WTC11 (cell line): ENCODE data around the gene DUSP22. TPM values are rescaled to one million over a fixed set of nuclear protein-coding genes. Genes with fewer than 3 reads are reported as not detected.

Experiments used
- ATAC-seq: fragments of 200-7000 bp; cut with Tn5 transposase; 2 replicates; pipeline ENCODE4 v1.10.0; 2021; ENCODE audit warnings: mild to moderate bottlenecking, moderate library complexity
- CTCF ChIA-PET: fragments of 300-600 bp; sonication (Branson Sonifier 250); formaldehyde crosslinking; loops from one replicate; lab custom pipeline; 2021; ENCODE audit warnings: antibody characterized with exemption; lab: Charles Lee
- POLR2A ChIA-PET: fragments of 350-600 bp; sonication (Branson Sonifier 250); formaldehyde crosslinking; loops from one replicate; lab custom pipeline; 2021; ENCODE audit warnings: antibody characterized with exemption; lab: Charles Lee
- DNase-seq: peaks from one replicate; pipeline ENCODE4 v3.0.0; 2021; ENCODE audit warnings: low spot score
- H3K27ac Mint-ChIP-seq: 2 replicates; pipeline ENCODE4 v1.8.0; 2021; ENCODE audit warnings: mixed read lengths
- H3K27me3 Mint-ChIP-seq: 2 replicates; pipeline ENCODE4 v1.8.0; 2021; ENCODE audit warnings: low read depth, mild to moderate bottlenecking, moderate library complexity, mixed read lengths
- H3K36me3 Mint-ChIP-seq: 2 replicates; pipeline ENCODE4 v1.8.0; 2021; ENCODE audit warnings: mixed read lengths
- H3K4me1 Mint-ChIP-seq: 2 replicates; pipeline ENCODE4 v1.8.0; 2022; ENCODE audit warnings: mixed read lengths
- H3K4me3 Mint-ChIP-seq: 2 replicates; pipeline ENCODE4 v1.8.0; 2021; ENCODE audit warnings: mild to moderate bottlenecking, moderate library complexity, mixed read lengths
- H3K9me3 Mint-ChIP-seq: 2 replicates; pipeline ENCODE4 v1.8.0; 2021; ENCODE audit warnings: mixed read lengths
- ATF1 ChIP-seq: sonication (generic); formaldehyde crosslinking; IDR thresholded peaks from 2 replicates; pipeline ENCODE4 v1.8.1; 2023; ENCODE audit warnings: mild to moderate bottlenecking, moderate library complexity, missing genetic modification reagents
- CBFB ChIP-seq: sonication (generic); formaldehyde crosslinking; IDR thresholded peaks from 2 replicates; pipeline ENCODE4 v1.8.1; 2022; ENCODE audit warnings: mild to moderate bottlenecking, low read depth, missing genetic modification reagents
- CDX4 ChIP-seq: fragments of 250-450 bp; sonication (Bioruptor Pico); IDR thresholded peaks from 2 replicates; pipeline ENCODE4 v1.9.0; 2021; ENCODE audit warnings: moderate library complexity, mild to moderate bottlenecking, inconsistent platforms, borderline replicate concordance
- CREM ChIP-seq: sonication (generic); formaldehyde crosslinking; IDR thresholded peaks from 2 replicates; pipeline ENCODE4 v1.8.1; 2022; ENCODE audit warnings: mild to moderate bottlenecking, missing genetic modification reagents, moderate library complexity
- ERG ChIP-seq: fragments of 250-450 bp; sonication (Bioruptor Pico); IDR thresholded peaks from 2 replicates; pipeline ENCODE4 v1.8.0; 2021; ENCODE audit warnings: mild to moderate bottlenecking
- HMGA2 ChIP-seq: fragments of 250-450 bp; sonication (Bioruptor Pico); IDR thresholded peaks from 2 replicates; pipeline ENCODE4 v1.4.0; 2021; ENCODE audit warnings: mild to moderate bottlenecking, moderate library complexity
- IRF1 ChIP-seq: sonication (generic); formaldehyde crosslinking; IDR thresholded peaks from 2 replicates; pipeline ENCODE4 v1.8.0; 2023; ENCODE audit warnings: missing genetic modification reagents
- NFATC4 ChIP-seq: fragments of 250-450 bp; sonication (Bioruptor Pico); IDR thresholded peaks from 2 replicates; pipeline ENCODE4 v1.9.0; 2021; ENCODE audit warnings: mild to moderate bottlenecking
- NFE2L1 ChIP-seq: sonication (generic); formaldehyde crosslinking; IDR thresholded peaks from 2 replicates; pipeline ENCODE4 v1.8.1; 2023; ENCODE audit warnings: missing genetic modification reagents
- NFYB ChIP-seq: sonication (generic); formaldehyde crosslinking; conservative IDR thresholded peaks from 2 replicates; pipeline ENCODE4 v1.8.0; 2022; ENCODE audit warnings: low read depth, missing genetic modification reagents
- RORB ChIP-seq: fragments of 250-450 bp; sonication (Bioruptor Pico); IDR thresholded peaks from 2 replicates; pipeline ENCODE4 v1.9.0; 2021; ENCODE audit warnings: mild to moderate bottlenecking
- SOX15 ChIP-seq: fragments of 250-450 bp; sonication (Bioruptor Pico); IDR thresholded peaks from 2 replicates; pipeline ENCODE4 v1.9.0; 2021; ENCODE audit warnings: mild to moderate bottlenecking
- SP1 ChIP-seq: sonication (generic); formaldehyde crosslinking; conservative IDR thresholded peaks from 2 replicates; pipeline ENCODE4 v1.8.1; 2022; ENCODE audit warnings: missing genetic modification reagents
- TCF7 ChIP-seq: sonication (generic); formaldehyde crosslinking; IDR thresholded peaks from 2 replicates; pipeline ENCODE4 v1.8.0; 2022; ENCODE audit warnings: mild to moderate bottlenecking, low read depth, missing genetic modification reagents, moderate library complexity
- USF1 ChIP-seq: sonication (generic); formaldehyde crosslinking; IDR thresholded peaks from 2 replicates; pipeline ENCODE4 v1.8.0; 2022; ENCODE audit warnings: mild to moderate bottlenecking, missing genetic modification reagents
- USF2 ChIP-seq: sonication (generic); formaldehyde crosslinking; IDR thresholded peaks from 2 replicates; pipeline ENCODE4 v1.8.1; 2023; ENCODE audit warnings: mild to moderate bottlenecking, missing genetic modification reagents, moderate library complexity
- ZBTB21 ChIP-seq: sonication (generic); formaldehyde crosslinking; IDR thresholded peaks from 2 replicates; pipeline ENCODE4 v1.8.1; 2023; ENCODE audit warnings: mild to moderate bottlenecking, missing genetic modification reagents, borderline replicate concordance
- ZNF138 ChIP-seq: sonication (generic); formaldehyde crosslinking; conservative IDR thresholded peaks from 2 replicates; pipeline ENCODE4 v1.8.1; 2022; ENCODE audit warnings: mild to moderate bottlenecking, moderate library complexity, missing genetic modification reagents
- ZNF263 ChIP-seq: sonication (generic); formaldehyde crosslinking; IDR thresholded peaks from 2 replicates; pipeline ENCODE4 v1.8.1; 2022; ENCODE audit warnings: low read depth, mild to moderate bottlenecking, moderate library complexity, missing genetic modification reagents
- ZNF671 ChIP-seq: fragments of 250-450 bp; sonication (Bioruptor Pico); IDR thresholded peaks from 2 replicates; pipeline ENCODE4 v1.8.0; 2021; ENCODE audit warnings: mild to moderate bottlenecking
- total RNA-seq: library from RNA; stranded (reverse); gene quantifications from 3 replicates; pipeline ENCODE4 v1.2.3, GENCODE V29; 2021

The DUSP22 gene
- total RNA-seq, 1 experiment from 2014 or later, result 38.5 TPM

- no peak for TF ChIP-seq IRF1
Measured at GRCh38 chr6:346386-347030, 54.2 kb downstream of the DUSP22 start (continued).

- no peak overlapping the region for H3K4me3 Mint-ChIP-seq
- H3K9me3 Mint-ChIP-seq, result peaks cover 67% of the 10 kb centered on the region
- ChIA-PET POLR2A (no interaction called here), CTCF (no interaction called here)
- ATAC-seq (no peak), DNase-seq (no peak)
- H3K36me3 Mint-ChIP-seq, result peaks cover 87% of the 10 kb centered on the region
- H3K27me3 Mint-ChIP-seq, result peaks cover 5% of the 10 kb centered on the region; the same call in 1 of the 2 replicates
- TF ChIP-seq RORB (CRISPR knock-in tag), result no peak
- no peak for TF ChIP-seq ZNF138 (CRISPR knock-in tag)
- no peak for TF ChIP-seq ATF1 (CRISPR knock-in tag)
- TF ChIP-seq CREM (CRISPR knock-in tag), result no peak
- no peak for TF ChIP-seq USF1 (CRISPR knock-in tag)
- TF ChIP-seq NFYB (CRISPR knock-in tag), result no peak
- TF ChIP-seq, all 79 proteins: peak for 0
- H3K27ac Mint-ChIP-seq, result no peak overlapping the region
- peaks cover 5% of the 10 kb centered on the region for H3K4me1 Mint-ChIP-seq
Measured at GRCh38 chr6:347232-347631, 54.9 kb downstream of the DUSP22 start.

GRCh38 chr6:347951-348859, 55.9 kb downstream of the DUSP22 start:
- POLR2A ChIA-PET, result no interaction called here
- ATAC-seq (no peak), DNase-seq (no peak)
- CTCF ChIA-PET, result no interaction called here
- H3K4me3 Mint-ChIP-seq, result no peak overlapping the region
- no peak overlapping the region for H3K27ac Mint-ChIP-seq
- peaks cover 92% of the 10 kb centered on the region for H3K36me3 Mint-ChIP-seq
- H3K27me3 Mint-ChIP-seq, result peaks cover 5% of the 10 kb centered on the region
- no peak for TF ChIP-seq USF2 (CRISPR knock-in tag)
- TF ChIP-seq NFATC4 (CRISPR knock-in tag), result no peak
- no peak for TF ChIP-seq ZBTB21 (CRISPR knock-in tag)
- TF ChIP-seq SP1, result no peak
- TF ChIP-seq TCF7 (CRISPR knock-in tag), result no peak
- no peak for TF ChIP-seq CDX4
- TF ChIP-seq NFE2L1, result no peak
- TF ChIP-seq CBFB, result no peak
- no peak for TF ChIP-seq ZNF263
- TF ChIP-seq NFYB (CRISPR knock-in tag), result no peak
- no peak for TF ChIP-seq ZNF671 (CRISPR knock-in tag)
- peaks cover 67% of the 10 kb centered on the region for H3K9me3 Mint-ChIP-seq
- peaks cover 8% of the 10 kb centered on the region for H3K4me1 Mint-ChIP-seq

- Mint-ChIP-seq H3K4me1 (peaks cover 8% of the 10 kb centered on the region), H3K27me3 (peaks cover 5% of the 10 kb centered on the region), H3K36me3 (peaks cover 94% of the 10 kb centered on the region), H3K27ac (no peak overlapping the region), H3K4me3 (no peak overlapping the region), H3K9me3 (peaks cover 66% of the 10 kb centered on the region)
- DNase-seq (no peak), ATAC-seq (no peak)
- no peak for TF ChIP-seq ERG (CRISPR knock-in tag)
- no peak for TF ChIP-seq HMGA2 (CRISPR knock-in tag)
- no peak for TF ChIP-seq SOX15 (CRISPR knock-in tag)
- CTCF ChIA-PET, result interaction anchor here (1.3 to 2.1 kb wide), 2 partner anchors 34 to 131 kb away, joined by 5 to 8 read pairs; no protein-coding TSS in a partner anchor
- POLR2A ChIA-PET, result no interaction called here
Measured at GRCh38 chr6:348860-349396, 56.6 kb downstream of the DUSP22 start.
